ENCODE data around the gene FTO.
A peak's percentile ranks its signal among the peaks of the same experiment; 100 is the strongest.

FTO gene

DNA sequence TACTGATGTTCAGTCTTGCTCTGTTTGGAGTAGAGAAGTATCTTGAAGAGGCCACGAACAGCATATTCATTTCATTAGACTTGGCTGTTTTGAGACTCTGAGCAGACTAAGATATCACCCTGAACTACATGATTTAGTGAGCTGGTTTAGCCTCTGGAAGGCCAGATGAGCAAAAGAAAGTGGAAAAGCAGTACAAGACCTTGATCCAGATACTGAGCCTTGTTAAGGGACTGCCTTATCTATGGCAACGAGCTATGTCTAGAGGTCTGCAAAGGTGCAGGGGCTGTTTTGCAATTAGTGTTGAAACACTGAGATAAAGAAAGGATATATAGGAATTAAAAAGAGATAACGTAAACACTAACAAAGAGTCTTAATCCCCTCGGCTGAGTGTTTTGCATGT is 351.2 kb downstream of the FTO start:
- no peak for DNase-seq (ENCODE audit: low spot score)

DNA sequence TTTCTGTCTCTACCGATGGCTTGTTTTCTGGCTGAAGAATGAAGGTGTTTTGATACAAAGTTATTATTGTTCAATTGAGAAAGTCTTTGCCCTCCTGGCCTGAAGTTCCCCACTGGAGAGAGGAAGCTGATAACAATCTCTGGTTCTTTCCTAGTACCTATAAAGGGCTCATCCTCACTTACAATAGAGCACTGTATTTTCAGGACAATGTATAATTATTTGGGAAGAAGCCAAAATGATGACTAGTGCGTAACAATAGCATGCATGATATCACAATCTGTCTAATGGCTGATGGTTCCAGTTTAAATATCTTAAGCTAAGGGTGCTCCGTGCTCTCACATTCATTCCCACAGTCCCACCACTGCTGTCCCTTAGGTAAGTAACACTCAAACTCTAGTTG is 351.9 kb downstream of the FTO start:
- no peak for DNase-seq (ENCODE audit: low spot score)

DNA sequence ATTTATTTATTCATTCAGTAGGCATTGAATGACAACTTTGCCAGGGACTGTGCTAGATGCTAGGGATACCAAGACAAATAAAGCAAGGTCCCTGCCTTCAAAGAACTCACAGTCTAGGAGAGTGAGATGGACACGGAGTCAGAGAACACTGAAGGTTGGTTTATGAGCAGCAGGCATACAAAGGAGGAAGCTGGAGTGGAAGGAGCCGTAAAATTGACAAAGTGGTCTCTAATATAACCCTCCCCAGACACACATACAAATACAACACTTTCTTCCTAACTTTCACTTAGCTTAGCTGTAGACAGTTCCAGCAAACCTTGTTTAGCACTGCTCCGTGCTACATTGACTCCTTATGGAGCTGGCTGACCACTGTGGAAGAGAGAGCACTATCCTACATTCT is 353.0 kb downstream of the FTO start:
- DNase-seq (ENCODE audit: low spot score): no peak

DNA sequence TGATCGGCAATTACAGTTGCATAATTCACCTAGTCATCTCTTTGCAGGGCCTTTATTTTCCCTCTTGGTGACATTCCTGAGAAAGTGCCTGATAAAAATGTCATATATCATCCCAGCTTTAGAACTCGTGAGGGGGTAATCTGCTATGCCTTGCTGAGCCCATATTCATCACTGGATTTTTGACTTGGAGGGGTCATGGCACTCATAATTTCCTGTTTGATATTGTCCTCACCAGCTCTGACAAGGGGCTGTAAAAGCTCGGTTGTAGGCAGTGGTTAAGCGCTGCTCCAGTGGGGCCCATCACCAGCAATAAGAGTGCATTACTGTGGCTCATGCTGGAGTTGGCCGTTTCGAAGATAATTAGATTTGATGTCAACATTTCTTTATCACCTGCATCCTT is 355.4 kb downstream of the FTO start:
- no peak for DNase-seq (ENCODE audit: low spot score)

DNA sequence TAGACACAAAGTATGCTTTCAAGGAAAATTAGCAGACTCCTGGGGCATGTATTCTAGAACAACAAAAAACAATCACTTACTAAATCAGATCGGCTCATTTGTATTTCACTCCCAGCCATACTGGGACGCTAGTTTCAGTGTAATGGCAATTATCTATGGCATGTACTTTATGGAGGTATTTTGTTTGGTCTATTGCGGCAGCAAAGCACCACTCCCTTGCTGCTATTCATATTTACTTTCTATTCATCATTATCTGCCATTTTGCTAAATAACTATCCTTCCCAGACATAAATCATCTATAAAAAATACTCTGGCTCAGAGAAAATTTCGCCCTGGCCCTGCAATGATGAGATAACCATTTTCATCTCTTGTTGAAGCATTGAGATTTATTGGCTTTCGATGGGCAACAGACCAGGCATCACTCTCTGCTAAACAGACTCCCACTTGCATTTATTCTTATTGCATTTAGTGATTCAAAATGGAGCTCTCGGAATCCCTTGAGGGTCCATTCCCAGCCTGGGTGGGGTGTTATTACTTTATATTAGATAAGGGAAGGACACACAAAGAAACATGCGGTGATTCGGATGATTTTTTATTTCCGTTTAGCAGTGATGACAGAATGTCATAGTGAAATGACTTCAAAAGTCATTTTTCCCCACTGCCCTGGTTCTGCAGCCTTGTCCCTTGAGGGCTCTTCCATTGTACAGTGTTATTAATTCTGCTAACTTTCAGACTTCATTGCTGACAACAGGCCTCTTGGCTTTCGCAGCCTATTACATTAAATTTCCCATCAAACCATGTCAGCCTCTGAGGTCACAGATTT is 356.9 kb downstream of the FTO start:
- no peak for DNase-seq (ENCODE audit: low spot score)

DNA sequence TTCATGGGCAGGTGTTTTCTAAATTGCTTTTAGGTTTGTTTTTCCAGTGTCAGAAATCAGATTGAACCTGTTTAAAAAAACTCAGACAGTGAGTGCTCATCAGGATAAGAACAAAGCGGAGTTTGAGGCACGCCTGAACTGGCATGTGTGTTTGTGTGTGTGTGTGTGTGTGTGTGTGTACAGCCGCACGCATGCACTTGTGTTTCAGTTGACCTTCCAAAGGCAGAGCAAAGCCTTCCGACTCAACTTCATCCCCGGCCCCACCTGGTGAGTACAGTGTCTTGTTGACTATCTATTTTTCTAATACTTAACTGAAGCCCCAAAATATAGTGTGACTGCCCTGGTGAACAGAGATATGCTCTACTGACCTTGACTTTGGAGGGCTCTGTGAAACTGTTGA is 357.5 kb downstream of the FTO start:
- no peak for DNase-seq (ENCODE audit: low spot score)

DNA sequence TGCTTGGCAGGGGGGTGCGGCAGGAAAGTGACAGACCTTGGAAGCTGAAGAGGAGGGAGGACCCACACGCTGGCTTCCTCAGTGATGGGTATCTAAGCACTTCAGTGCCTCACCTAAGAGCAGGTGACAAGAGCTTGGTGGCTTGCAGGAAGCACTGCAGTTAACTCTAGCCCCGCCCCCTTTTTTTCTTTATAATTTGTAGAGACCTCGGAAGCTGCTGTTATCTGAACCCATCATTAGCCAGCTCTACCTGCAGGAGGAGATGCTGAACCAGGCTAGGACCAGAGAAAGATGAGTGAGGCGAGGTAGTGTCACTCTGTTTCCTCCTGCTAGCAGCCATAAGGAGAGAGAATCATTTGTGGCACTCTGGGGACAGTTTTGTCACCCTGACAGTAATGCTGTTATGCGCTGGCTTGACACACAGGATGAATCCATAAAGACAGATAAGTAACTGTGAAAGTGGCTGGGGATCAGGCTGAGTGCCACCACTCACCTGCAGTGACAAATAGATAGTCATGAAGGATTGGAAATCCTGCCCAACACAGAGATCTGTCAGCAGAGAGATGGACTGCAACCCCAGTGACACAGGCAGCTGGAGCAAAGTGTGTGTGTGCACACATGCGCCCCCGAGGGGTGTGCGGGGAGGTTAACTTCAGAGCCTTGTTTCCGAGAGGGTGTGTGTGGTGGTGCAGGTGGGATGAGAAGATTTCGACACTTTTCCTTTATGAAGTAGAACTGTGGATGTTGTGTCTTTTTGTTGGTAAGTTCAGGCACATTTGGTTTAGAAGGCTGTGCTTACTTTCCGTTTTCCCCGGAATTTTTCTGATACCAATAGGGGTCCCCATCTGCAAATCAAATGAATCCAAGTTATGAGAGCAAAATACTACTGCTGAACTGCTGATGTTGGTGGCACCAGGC is 358.7 kb downstream of the FTO start:
- no peak for DNase-seq (ENCODE audit: low spot score)

DNA sequence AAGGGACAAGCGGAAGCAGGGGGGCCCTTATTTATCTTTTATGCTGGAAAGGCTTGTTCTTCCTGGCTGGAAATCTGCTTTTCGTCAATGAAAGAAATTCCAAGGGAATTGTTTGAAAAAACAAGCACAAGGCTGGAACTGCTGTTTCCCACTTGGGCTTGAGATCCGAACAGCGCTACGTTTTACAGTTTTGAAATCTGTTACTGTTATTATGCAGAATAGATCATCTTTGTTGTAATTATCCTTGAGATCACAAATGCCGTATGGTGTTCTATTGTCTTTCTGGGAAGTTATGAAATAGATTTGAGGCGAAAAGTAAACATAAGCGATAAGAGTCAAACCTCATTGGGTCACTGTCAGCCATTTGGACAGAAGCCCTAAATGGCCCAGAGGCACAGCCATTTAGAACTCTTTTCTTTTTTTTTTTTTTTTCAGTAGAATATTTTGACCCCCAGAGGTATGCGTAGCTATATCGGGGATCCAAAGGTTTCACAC is 359.4 kb downstream of the FTO start:
- DNase-seq (ENCODE audit: low spot score): no peak

DNA sequence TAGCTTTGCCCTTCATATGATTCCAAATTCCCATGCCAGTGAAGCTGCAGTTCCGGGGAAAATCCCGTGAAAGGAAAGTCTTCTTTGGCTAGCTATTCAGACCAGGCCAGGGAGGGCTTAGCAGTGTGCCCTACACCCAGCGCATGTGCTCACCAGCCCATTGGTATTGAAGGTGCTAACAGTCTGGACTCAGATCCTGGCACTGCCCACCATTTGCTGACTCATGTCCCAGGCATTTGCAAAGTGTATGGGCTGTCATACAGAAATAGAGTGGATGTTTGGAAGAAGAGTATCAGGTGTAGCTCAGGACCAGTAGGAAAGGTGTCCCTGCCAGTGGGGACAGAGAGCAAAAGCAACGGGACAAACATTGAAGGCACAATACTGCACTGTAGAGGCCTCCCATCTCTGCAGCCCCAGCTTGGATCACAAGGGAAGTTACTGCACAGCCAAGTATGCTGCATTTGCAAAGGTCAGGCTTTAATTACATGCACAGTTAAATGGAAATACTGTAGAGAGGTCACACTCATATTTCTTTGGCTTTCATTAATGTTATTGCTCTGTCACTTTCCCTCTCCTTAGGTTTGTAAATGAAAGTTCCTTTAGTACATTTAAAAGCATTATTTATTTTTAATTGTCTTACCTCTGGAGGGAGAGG is 362.6 kb downstream of the FTO start:
- peak; percentile 15 for DNase-seq (ENCODE audit: low spot score)

DNA sequence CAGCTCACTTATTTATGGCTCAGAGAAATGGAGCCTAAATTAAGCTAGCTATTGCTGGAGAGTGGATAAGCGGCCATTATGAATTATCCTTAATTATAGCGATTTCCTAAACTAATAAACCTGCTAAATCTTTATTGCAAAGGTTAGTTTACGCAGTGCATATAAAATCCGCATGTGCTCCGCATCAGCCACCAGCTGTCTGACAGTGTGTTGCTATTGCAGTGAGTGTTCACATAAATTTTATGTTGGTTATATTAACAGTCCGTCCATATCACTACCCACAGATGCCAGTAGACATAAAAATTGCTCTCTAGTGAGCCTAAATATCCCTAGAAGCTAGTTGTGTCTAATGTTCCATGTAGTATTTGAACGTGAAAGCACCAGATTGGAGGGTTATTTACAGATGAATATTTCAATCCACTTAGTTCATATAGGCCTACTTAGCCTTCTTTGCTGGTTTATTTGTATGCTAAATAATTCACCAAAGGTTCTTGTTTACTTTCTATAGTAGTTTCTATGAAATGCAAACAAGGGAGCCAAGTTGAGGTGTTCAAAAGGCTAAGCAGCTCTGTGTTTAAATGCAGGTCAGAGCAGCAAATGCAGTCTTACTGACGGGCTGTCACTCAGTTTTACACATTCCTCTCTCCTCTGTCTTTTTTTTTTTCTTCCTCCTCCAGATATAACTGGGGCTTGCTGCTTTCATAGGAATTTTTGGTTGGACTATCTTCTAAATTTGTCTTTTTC is 363.5 kb downstream of the FTO start:
- no peak for DNase-seq (ENCODE audit: low spot score)

DNA sequence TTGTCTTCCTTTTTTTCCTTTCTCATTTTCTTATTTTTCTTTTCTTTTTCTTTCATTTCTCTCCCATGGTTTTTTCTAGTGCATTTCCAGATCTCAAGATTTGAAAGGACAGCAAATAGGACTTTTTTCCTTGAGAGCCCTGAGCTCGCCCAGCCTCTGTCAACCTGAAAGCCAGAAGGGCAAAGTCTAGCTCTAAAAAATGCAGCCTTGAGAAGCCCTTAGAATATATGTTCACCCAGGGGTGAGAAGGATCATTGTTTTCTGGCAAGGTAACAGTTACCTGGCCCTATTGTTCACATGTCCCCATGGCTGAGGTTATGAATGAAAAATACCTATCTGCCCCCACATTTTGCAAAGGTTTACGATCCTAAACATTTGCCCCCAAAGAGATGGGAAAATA is 364.3 kb downstream of the FTO start:
- no peak for DNase-seq (ENCODE audit: low spot score)

DNA sequence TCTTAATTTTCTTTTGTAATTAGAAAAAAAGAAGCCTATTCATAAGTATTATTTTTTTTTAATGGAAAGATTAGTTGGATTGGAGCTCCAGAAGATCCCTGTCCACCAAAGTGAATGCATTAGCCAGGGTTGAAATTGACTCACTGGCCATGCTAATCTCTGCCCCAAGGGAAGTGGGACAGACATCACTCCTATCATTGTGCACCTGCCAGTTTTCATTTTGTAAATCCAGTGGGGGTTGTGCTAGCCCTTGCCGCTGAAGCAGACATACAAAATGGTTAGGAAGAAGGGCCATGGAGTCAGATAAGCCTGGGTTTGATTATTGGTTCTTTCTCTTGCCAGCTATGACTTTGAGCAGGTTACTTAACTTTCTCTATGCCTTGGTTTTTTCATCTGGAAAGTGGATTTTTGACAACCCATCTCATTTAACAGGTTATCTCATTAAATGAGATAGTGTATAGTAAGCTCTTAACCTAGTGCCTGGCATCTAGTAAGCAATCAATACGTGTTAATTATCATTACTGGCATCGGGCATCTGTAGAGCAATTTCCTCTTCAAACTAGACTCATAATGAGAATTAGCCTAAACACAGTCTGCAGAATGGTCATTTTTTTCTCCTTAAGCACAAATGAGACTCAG is 365.8 kb downstream of the FTO start:
- DNase-seq (ENCODE audit: low spot score): no peak

DNA sequence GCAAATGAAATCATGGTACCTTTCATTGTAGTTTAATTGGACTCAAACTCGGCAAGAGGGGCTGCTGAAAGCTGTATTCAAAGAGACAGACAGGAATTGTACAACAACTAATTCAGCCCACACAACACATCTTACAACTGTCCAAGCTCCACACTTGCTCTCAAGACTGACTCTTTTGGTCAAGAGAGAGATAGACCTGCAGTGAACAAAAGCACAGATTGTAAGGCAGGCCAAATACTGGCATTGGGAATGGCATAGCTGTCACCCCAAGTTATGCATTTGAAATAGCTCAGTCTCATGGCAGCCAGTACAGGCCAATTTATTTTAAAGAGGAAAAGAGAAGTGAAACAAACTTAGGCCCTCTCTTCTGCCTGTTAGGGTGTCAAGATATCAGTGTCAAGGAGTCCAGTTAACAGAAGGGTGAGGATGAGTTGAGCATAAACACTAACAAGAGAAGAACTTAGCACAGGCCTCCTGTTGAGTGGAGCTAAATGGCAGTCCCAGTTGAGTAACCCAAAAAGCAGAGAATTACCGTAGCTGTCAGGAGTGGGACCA is 366.9 kb downstream of the FTO start:
- no peak for DNase-seq (ENCODE audit: low spot score)

DNA sequence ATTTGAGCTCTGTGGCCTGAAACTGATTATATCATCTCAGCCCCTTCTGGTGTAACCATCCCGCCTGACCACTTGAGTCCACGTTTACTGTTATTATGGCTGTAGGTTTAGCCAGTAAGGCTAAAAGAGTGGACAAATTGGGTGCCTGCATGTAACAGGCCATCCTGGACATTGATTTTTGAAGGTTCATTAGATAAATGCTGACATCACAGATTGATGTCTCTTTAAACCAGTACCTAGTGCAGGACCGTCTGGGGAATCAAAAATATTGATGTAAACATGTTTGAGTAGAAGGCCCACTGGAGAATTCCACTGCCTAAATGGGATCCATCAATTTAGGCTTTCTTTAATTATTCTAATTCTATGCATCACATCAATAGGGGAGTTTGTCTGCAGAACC is 367.6 kb downstream of the FTO start:
- no peak for DNase-seq (ENCODE audit: low spot score)

DNA sequence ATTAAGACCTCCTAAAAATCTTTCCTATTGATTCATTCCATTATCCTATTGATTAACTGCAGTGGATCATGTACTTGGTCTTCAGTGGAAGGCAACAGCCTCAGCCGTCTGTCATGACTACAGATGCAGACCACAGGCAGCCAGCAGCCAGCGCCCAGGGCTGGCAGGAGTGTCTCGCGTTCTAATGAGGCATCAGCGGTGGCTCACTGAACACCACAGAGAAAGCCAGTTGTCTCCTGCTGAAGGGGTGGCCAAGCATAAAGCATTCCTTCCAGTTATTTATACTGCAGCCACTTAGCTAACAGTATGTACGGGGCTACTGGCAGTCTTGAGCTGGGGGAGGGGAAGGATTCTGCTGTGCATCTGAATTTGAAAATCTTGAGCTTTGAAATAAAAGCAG is 368.3 kb downstream of the FTO start:
- DNase-seq (ENCODE audit: low spot score): no peak

DNA sequence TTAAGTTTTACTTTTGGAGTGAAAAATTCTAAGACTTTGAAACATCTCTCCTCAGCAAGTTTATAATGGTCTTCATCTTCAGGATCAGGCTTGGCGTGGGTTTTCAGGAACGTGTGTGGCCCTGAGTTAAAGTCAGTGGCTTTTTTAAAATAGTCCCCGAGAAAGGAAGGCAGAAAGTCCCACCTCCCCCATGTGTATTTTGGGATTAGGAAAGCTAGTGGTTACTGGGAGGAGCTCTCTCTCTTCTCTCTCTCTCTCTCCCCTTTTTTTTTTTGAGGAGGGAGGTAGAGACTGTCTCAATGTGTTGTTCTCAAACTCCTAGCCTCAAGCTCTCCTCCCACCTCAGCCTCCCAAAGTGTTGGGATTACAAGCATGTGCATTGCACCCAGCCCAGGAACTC is 369.4 kb downstream of the FTO start:
- no peak for DNase-seq (ENCODE audit: low spot score)

DNA sequence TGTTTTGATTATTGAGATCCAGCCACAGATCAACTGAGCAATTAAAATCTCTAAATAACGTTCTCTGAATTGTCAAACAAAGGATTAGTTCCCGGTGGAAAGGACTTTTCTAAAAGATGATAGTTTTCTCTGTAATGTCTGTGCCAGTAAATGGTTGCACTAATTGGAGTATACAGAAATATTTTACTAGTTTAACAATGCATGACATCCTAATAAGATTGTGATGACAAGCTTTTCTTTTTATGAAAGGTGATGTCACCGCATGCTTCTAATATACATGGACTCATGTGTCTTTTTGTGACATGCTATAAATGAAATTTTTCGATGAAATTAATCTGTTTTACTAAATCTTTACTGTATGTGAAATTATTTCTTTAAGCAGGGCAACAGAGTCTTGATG is 371.5 kb downstream of the FTO start:
- DNase-seq (ENCODE audit: low spot score): no peak

DNA sequence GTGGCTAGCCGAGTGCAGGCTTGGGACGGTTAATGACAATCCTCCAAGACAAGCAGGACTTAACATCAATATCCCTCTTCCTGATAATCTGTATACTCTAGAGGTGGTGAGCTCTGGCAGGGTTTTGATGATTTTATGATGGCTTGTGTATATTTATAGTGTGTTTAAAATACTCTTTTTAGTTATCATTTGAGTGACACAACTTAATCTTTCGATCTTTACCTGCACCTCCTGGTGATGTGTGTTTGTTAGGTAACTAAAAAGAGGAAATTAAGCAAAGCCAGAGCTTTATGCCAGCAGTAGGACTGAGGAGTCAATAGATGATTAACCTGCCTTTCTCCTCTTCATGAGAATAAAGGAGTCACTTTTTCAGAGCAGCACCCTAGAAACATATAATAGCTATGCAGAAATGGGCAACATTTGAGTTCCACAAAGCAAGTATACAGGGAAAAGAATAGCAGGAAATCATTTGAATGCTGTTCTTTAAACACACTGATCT is 372.1 kb downstream of the FTO start:
- no peak for DNase-seq (ENCODE audit: low spot score)

DNA sequence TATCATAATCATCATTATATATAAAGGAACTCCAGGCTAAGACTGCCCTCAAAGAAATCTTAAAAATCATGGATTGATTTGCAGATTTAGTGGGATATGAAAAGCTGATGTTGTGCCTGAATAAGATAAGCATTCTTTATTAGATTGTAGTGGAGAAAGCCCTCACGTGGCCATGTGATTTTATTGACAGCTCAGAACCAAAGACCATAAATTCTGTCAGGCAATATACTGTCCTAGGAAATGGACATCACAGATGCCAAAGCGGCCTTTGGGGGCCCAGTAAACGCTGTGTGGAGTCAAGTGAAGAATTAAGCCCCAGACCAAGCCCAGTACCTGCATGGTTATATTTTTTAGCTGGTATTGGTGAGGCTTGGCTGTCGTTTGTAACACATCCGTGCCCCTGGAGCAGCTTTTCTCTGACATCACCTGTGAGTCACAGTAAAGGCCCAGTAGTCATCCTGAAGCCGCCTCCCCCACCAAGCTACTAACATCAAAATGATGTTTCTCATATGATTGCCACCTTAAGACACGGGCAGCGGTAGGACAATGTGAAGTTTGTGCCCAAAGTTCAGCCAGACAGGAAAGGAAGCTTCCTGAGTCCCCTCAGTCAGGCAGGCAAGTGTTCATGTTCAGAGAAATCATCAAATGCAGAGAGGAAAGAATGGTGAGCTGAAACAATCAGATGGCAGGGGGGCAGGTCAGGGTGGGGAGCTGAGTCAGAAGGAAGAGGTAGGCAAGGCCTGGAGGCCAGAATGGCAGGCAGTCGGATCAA is 373.3 kb downstream of the FTO start:
- DNase-seq (ENCODE audit: low spot score): peak; percentile 50

DNA sequence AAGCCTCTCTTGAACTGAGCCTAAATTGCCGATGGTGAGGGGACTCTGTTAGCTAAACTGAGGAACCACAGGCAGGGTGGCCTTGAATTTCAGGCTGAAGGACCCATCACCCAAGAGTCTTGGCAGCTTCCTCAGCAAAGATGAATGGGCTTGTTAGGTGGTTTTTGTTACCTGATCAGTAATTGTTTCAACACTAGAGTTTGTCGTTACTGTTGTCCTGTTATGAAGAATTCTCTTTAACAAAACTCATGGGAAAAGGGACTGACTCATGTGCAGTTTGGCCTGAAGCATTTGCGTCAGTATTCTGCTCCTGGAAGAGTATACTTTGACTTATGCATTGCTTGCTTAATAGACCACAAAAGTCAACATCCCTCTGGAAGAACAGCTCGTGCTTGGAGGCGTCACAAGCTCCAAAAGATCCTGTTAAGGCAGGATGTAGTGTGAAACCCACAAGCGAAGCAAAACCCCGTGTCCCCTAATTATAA is 376.6 kb downstream of the FTO start:
- DNase-seq (ENCODE audit: low spot score): peak; percentile 23

All from AG20443 (cell line).